Hematopoietic multipotent progenitor cell treated with erythropoietin and hydrocortisone succinate and interleukin-3 and kit ligand, for 6 days (in vitro differentiated cells): ENCODE results near the gene PER2.
A peak's percentile ranks its signal among the peaks of the same experiment; 100 is the strongest.

Source experiments
- DNase-seq: peaks from one replicate; pipeline ENCODE4 v3.0.0-alpha.2; 2015

PER2 gene

GRCh38 chr2:238243496-238244076, 44.8 kb downstream of the PER2 start:
- DNase-seq: no peak

GRCh38 chr2:238242731-238243495, 45.5 kb downstream of the PER2 start:
- no peak for DNase-seq

GRCh38 chr2:238241970-238242369, 46.4 kb downstream of the PER2 start:
- no peak for DNase-seq

- peak; percentile 69 for DNase-seq
Measured at GRCh38 chr2:238240757-238241711, 47.4 kb downstream of the PER2 start.

- DNase-seq: peak; percentile 94
Measured at GRCh38 chr2:238239863-238240756, 48.3 kb downstream of the PER2 start, which contains the start of gene HES6. Gene HES6, minus strand, starts transcription at chr2:238240038. Its CDS starts 133 bp downstream, at chr2:238239905.

- peak; percentile 45 for DNase-seq
Measured at GRCh38 chr2:238239543-238239862, 48.9 kb downstream of the PER2 start.

DNA sequence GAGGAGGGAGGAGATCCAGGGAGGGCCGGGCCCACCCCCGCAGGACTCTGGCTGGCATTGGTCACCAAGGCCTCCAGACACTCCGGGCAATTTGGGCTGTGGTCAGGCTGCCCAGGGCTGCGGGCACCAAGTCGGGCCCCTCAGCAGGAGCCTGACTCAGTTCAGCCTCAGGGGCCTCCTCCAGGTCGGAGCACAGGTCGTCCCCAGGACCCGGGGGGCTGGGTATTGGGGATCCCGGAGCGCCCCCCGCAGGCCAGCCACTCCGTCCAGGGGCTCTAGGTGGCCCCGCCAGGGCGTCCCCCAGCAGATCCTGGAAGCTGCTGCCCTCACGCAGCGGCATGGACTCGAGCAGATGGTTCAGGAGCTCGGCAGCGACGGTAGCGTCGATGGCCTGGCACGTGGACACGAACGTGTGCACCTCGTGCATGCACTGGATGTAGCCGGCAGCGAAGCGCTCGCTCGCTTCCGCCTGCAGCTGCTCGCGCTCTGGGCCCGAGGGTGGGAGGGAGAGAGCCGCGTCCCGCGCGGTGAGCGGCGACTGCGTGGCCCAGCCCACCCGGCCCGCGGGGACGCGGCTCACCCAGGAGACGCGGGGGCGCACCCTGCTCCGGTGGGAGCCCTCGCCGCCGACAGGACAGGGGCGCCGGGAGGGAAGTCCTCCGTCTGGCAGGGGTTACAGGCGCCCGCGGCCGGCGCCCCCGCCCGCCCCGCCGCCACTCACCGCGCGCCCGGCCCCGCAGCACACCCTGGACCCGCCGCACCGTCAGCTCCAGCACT, 49.5 kb downstream of the PER2 start:
- DNase-seq: peak; percentile 67

- peak; percentile 23 for DNase-seq
Measured at GRCh38 chr2:238238311-238238765, 50.1 kb downstream of the PER2 start.

- DNase-seq: peak; percentile 58
Measured at GRCh38 chr2:238237431-238238135, 50.8 kb downstream of the PER2 start.

DNA sequence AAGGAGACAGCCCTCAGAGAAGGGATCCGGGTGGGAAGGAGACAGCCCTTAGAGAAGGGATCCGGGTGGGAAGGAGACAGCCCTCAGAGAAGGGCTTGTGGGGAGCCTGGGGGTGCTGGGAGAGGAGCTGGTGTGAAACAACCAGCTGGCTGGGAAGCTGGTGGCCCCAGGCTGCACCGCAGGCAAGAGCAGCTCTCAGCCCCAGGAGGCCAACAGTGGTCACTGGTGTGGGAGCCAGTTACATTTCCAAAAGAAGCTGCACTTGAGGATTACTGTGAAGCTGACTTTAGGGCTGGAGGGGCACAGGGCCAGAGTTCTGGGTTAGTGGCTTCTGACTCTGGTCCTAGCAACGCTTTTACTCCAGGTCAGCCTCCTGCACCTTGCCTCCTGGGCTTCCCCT, 51.8 kb downstream of the PER2 start:
- peak; percentile 27 for DNase-seq

DNA sequence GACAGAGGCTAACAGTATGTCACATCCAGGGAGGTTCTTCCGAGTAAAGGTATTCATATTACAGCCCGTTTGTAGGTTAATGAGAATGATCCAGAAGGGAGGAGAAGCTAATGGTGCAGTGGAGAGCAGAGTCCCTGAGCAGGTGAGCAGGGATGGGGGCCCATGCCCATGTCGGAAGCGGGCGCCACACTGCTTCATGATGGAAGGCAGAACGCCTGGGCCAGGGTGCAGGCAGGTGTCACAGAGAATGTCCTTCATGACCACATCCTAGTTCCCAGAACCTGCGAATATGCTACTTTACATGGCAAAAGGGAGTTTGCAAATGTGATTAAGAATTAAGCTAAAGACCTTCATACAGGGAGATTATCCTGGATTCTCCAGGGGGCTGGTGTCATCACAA, 52.6 kb downstream of the PER2 start:
- DNase-seq: peak; percentile 8

- DNase-seq: peak; percentile 53
Measured at GRCh38 chr2:238235331-238235732, 53.1 kb downstream of the PER2 start.

GRCh38 chr2:238233625-238234024, 54.8 kb downstream of the PER2 start:
- DNase-seq: no peak

- DNase-seq: no peak
Measured at GRCh38 chr2:238231809-238232208, 56.6 kb downstream of the PER2 start.

GRCh38 chr2:238231251-238231793, 57.1 kb downstream of the PER2 start:
- peak; percentile 92 for DNase-seq

- no peak for DNase-seq
Measured at GRCh38 chr2:238230699-238231098, 57.7 kb downstream of the PER2 start.

DNA sequence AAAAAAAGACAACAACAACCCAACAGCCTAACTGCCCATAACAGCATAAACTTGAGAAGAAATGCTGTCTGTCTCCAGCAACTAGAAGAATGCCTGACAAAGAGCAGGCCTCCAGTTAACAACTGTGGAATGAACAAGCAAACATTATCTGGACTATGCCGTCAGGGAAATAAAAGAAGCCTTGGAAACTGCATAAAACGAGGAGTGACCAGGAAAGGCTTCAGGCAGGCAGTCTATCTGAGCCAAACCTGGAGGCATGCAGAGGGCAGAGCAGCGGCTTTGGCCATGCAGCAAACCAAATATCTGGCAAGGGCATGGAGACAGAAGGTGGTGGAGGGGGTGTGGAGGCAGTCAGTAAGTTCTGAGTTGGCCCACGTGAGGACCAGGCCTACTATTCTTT, 59.7 kb downstream of the PER2 start:
- no peak for DNase-seq

DNA sequence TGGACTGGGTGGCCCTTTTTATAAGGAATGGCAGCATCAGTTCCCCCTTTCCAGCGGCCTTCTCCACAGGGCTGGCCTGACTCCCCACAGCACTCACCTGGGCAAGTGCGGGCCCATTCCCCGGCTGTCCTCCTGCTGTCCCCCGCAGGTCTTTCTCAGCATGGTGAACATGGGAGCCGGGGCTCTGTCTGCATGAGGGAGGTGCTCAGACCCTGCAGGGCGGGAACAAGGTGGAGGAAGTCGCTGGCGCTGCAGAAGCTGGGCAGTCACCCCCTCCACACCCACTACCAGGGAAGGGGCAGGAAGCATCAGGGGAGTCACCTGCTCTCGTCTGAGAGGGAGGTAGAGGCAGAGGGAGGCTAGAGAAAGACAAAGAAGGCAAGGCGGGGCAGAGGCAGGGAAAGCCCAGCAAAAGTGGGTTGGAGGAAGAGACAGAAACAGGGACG, 60.8 kb downstream of the PER2 start:
- DNase-seq: no peak

DNA sequence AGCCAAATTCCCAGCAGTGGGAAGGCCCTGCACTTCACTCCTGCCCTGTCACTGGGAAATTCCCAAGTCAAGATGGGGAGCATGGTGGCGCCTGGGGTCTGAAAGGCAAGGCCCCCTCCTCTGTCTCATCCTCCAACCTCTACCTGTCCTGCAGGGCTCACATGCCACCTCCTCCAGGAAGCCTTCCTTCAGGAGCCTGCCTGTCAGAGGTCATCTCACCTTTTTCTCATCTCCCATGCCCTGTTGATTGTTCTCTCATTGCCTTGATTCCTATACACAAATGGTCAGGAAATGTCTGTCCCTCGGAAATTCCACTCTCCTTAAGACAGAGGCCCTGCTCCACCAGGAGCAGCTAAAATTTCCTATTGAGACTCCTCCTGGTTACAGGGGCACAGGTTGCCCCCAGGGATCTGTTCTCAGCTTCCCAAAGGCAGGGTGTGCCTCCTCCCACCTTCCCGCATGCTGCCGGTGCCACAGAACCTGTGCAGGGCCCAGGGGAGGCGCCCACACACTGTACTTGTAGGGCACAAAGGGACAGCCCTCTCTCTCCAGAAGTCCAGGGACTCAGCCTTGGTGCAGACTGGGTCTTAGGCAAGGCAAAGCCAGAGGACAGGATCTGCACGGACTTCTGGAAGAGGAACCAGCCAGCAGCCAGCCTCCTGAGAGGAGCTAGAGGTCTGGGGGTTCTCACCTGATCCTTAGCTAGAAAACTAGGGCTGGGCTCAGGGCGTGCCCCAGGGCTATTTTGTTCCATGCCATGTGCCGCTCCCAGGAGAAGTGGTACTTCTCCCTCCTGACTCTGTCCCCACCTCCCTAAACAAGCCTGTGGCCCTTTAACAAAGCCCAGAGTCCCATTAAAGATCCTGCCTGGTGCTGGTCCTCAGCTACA, 61.5 kb downstream of the PER2 start:
- peak; percentile 18 for DNase-seq
